ENCODE measurements around the gene RNF152. TPM values are rescaled to one million over a fixed set of nuclear protein-coding genes. Genes with fewer than 3 reads are reported as not detected.

RNF152 gene
- total and polyA plus RNA-seq, 11 donors, result 2.8 to 24.0 (median 10.7) TPM

DNA sequence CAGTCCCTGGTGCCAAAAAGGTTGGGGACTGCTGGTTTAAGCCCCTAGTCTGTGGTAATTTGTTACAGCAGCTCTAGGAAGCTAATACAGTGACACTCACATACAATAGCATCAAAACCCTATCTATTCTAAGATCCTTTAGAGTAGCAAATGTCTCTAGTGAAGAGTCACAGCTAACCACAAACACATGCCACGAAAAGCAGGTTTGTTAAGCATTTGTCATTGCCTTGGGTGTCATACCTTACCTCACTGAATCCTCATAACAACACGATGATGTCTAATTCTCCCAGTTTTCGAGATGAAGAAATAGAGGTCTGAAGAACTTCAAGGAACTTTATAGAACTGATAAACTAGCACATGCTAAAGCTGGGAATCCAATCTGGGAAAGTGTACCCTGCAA is 29.6 kb upstream of the RNF152 start:
- intact Hi-C loops (cut with DNase I), result no loop called here
- Histone ChIP-seq H3K36me3 (no peaks in the 10 kb centered on the region), H3K4me1 (no peaks in the 10 kb centered on the region), H3K27me3 (no peaks in the 10 kb centered on the region), H3K27ac (no peak overlapping the region), H3K9me3 (no peaks in the 10 kb centered on the region), H3K4me3 (no peak overlapping the region)
- WGBS, 4 donors, result 92 to 98% (median 94%) methylated on average over 3 of the region's 3 CpGs
- no peak for TF ChIP-seq POLR2A (IDR thresholded peaks at IDR 0.05)
- TF ChIP-seq, protein P1, sequence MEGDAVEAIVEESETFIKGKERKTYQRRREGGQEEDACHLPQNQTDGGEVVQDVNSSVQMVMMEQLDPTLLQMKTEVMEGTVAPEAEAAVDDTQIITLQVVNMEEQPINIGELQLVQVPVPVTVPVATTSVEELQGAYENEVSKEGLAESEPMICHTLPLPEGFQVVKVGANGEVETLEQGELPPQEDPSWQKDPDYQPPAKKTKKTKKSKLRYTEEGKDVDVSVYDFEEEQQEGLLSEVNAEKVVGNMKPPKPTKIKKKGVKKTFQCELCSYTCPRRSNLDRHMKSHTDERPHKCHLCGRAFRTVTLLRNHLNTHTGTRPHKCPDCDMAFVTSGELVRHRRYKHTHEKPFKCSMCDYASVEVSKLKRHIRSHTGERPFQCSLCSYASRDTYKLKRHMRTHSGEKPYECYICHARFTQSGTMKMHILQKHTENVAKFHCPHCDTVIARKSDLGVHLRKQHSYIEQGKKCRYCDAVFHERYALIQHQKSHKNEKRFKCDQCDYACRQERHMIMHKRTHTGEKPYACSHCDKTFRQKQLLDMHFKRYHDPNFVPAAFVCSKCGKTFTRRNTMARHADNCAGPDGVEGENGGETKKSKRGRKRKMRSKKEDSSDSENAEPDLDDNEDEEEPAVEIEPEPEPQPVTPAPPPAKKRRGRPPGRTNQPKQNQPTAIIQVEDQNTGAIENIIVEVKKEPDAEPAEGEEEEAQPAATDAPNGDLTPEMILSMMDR (IDR thresholded peaks at IDR 0.05), result no peak
- no peak for DNase-seq
- no peak for ATAC-seq

GRCh38 chr18:61921621-61922235 is 28.9 kb upstream of the RNF152 start:
- no peaks in the 10 kb centered on the region for H3K27me3 ChIP-seq
- ATAC-seq (no peak), DNase-seq (no peak)
- no peaks in the 10 kb centered on the region for H3K36me3 ChIP-seq
- 71 to 84% (median 75%) methylated on average over 17 of the region's 17 CpGs for WGBS, 4 donors
- H3K9me3 ChIP-seq, result no peaks in the 10 kb centered on the region
- peaks cover 0 to 4% (median 0%) of the 10 kb centered on the region in 12 donors for H3K4me1 ChIP-seq
- H3K4me3 ChIP-seq, result no peak overlapping the region
- no peak for TF ChIP-seq POLR2A (IDR thresholded peaks at IDR 0.05)
- TF ChIP-seq, protein P1 (IDR thresholded peaks at IDR 0.05), result no peak
- H3K27ac ChIP-seq, result no peak overlapping the region
- intact Hi-C loops (cut with DNase I), result no loop called here

DNA sequence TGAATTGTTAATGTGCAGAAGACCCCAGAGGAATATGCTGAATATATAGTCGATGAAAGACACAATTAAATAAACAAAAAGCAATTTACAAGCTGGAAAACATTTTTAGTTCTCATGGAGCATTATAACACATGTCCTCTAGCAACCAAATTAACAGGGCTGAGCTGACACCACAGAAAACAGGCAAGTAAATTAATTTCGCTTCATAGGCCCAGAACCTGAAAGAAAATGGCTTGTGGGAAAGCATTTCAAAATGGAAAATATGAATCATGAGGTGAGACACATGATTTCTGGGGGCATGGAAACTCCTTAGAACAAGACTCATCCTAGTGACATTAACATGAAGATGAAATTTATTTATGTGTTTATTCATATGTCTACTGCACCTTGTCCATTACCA is 25.0 kb upstream of the RNF152 start:
- WGBS, 4 donors, result 80 to 88% (median 86%) methylated on average over 2 of the region's 2 CpGs
- no peak for DNase-seq

GRCh38 chr18:61912476-61912875 is 19.7 kb upstream of the RNF152 start:
- Histone ChIP-seq H3K27me3 (no peaks in the 10 kb centered on the region), H3K36me3 (no peaks in the 10 kb centered on the region), H3K4me1 (peaks cover 0 to 8% (median 0%) of the 10 kb centered on the region in 12 donors), H3K9me3 (no peaks in the 10 kb centered on the region), H3K4me3 (no peak overlapping the region), H3K27ac (no peak overlapping the region)
- WGBS, 4 donors, result 86 to 93% (median 91%) methylated on average over 3 of the region's 3 CpGs
- DNase-seq (no peak), ATAC-seq (no peak)
- intact Hi-C loops (cut with DNase I), result loop anchor here in 1 of 10 donors (5.0 kb wide), 1 partner anchor 295 kb away; no protein-coding TSS in a partner anchor
- TF ChIP-seq, protein P1 (IDR thresholded peaks at IDR 0.05), result no peak
- no peak for TF ChIP-seq POLR2A (IDR thresholded peaks at IDR 0.05)

More for the DNA sequence above, 25.0 kb upstream of the RNF152 start:
- Histone ChIP-seq H3K9me3 (no peaks in the 10 kb centered on the region), H3K4me3 (no peak overlapping the region), H3K36me3 (no peaks in the 10 kb centered on the region), H3K27ac (no peak overlapping the region), H3K27me3 (no peaks in the 10 kb centered on the region), H3K4me1 (peaks cover 0 to 8% (median 0%) of the 10 kb centered on the region in 12 donors)
- TF ChIP-seq POLR2A (IDR thresholded peaks at IDR 0.05), result no peak
- TF ChIP-seq, protein P1 (IDR thresholded peaks at IDR 0.05), result no peak
- no peak for ATAC-seq
- intact Hi-C loops (cut with DNase I), result no loop called here

Measured in heart left ventricle (tissue), 16 donors.